NCI-H82 (cell line): ENCODE results near the gene HIP1R.
A peak's percentile ranks its signal among the peaks of the same experiment; 100 is the strongest.

ENCODE experiments used
- DNase-seq: peaks from one replicate; lab custom pipeline; 2025; lab: John Stamatoyannopoulos, UW

The HIP1R gene

GRCh38 chr12:122830517-122831214 lies 4.6 kb upstream of the HIP1R start:
- DNase-seq = no peak

DNA sequence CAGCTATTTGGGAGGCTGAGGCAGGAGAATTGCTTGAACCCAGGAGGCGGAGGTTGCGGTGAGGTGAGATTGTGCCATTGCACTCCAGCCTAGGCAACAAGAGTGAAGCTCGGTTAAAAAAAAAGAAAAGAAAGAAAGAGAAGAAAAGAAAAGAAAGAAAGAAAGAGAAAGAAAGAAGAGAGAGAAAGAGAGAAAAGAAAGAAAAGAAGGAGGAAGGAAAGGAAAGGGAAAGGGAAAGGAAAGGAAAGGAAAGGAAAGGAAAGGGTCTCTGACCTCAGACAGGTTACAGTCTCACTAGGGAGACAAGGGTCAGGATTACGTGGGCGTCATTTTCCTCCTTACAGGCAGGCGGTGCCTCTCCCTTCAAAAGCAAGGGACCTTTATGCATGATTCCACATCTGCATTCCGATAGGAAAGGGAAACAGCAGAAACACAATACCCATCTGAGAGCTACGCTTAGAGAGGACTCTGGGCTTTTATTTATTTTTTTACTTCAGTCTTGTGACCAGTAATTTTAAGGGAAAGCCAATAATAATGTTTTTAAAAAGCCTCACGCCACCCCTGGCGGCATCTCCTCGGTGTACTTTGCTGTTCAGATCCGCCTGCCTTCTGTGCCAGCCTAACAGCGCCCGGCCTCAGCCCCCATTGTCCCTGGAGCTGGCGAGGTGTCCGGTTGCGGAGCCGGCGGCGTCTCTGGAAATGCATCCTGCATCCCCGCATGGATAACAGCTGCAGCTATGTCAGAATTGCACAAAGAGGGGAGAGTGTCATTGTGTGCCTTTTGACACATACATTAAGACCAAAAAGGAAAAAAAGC lies 945 bp upstream of the HIP1R start:
- peak; percentile 74 for DNase-seq

GRCh38 chr12:122835750-122836026 lies 431 bp downstream of the HIP1R start:
- peak; percentile 44 for DNase-seq

- DNase-seq = peak; percentile 44
These were observed 1.0 kb downstream of the HIP1R start for GRCh38 chr12:122836027-122836921.

DNA sequence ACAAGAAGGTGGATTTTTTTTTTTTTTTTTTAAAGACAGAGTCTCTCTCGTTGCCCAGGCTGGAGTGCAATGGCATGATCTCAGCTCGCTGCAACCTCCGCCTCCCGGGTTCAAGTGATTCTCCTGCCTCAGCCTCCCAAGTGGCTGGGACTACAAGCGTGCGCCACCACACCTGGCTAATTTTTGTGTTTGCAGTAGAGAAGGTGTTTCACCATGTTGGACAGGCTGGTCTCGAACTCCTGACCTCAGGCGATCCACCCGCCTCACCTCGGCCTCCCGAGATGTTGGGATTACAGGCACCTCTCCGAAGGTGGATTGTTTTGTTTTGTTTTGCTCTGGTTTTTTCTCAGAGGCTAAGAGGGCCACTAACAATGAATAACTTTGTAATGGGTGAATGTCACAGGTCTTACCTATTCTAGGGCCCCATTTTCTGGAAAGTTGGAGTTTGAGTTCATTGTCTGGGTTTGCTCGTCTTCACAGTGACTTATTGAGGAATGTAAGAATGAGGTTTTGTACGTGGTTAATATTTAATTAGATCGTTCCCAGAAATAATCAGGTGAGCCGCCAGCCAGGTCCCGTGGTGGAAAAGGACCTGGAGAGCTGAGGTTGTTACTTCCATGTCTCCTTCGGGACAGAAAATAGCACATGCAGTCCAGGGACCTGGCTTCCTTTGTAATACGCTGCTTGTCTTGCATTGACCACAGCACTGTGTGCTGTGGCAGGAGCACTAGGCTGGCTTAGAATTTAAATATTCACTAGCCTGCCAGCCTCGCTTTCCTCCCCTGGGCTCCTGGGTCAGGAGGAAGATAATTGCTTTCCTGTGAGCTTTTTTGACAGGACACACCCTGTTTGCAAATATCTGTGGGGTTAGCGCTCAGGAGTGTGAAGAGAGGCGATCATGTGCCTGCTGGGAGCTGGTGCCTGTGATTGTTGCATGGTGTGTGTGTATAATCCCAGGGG lies 2.3 kb downstream of the HIP1R start:
- DNase-seq = no peak

GRCh38 chr12:122838841-122839240 lies 3.6 kb downstream of the HIP1R start:
- DNase-seq = no peak

GRCh38 chr12:122839907-122840554 lies 4.8 kb downstream of the HIP1R start:
- no peak for DNase-seq

- no peak for DNase-seq
These were observed 5.6 kb downstream of the HIP1R start for GRCh38 chr12:122840580-122841513.

GRCh38 chr12:122841544-122842321 lies 6.5 kb downstream of the HIP1R start:
- DNase-seq = no peak

DNA sequence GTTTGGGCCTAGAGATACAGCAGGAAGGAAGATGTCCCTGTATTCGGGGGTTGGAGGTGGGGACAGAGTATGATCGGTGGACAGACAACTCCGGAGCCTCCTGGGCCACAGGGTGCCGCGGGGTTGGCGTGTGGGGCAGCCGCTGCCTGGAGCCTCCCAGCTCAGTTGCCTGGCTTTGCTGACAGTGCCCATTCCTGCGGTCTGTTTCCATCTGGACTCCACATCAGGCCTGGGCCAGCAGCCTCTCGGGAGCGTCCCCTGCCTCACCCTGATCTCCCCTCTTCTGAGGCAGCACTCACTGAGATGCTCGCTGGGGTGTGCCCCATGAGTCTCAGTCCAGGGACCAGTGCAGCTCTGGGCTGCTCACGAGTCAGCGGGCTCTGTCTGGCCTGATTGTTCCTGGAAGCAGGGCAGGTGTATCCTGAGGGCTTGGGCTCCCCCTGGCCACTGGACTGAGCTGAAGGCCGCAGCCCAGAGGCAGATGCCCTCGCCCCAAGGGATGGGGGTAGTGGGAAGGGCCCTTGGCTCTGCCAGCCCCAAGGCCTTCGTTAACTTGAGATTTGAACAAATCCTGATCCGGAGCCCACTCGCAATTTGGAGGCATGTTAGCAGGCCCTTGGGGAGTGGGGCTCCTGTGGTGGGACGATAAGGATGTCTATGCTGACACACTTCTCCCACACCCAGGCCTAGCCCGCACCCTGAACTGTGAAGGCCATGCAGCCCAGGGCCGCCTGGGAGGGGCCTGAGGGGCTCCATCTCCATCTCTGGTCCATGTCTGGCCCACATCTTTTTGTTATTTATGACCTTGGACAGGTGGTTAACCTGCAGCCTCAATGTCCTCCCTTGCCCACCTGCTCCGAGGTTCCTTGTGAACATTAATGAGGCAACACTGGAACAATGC lies 7.5 kb downstream of the HIP1R start:
- DNase-seq = no peak

- DNase-seq = no peak
These were observed 8.2 kb downstream of the HIP1R start for GRCh38 chr12:122843455-122843854.

DNA sequence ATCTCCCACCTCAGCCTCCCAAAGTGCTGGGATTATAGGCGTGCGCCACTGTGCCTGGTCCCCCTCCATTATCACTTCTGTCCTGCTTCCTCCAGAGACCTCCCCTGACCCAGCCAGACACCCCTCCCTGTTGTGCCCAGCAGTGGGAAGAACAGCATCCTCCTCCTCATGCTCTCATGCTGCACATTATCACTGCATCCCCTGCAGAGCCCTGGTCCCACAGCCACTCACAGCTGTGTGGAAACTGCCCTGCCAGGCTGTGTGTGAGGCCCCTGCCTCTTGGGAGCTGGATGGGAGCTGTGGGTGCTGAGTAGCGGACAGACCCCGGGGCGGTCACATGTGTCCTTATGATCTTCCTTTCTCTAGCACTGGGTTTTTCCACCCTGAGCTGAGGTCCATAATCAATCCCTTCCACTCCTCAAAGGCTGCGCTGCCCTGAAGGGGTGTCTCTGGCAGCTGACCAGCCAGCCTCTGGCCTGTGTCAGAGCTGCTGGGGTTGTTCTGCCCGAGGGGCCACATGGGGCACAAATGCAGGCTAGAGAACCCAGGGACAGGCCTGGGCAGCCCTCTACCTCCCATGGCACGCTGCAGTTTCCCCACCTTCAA lies 9.2 kb downstream of the HIP1R start:
- DNase-seq = no peak

DNA sequence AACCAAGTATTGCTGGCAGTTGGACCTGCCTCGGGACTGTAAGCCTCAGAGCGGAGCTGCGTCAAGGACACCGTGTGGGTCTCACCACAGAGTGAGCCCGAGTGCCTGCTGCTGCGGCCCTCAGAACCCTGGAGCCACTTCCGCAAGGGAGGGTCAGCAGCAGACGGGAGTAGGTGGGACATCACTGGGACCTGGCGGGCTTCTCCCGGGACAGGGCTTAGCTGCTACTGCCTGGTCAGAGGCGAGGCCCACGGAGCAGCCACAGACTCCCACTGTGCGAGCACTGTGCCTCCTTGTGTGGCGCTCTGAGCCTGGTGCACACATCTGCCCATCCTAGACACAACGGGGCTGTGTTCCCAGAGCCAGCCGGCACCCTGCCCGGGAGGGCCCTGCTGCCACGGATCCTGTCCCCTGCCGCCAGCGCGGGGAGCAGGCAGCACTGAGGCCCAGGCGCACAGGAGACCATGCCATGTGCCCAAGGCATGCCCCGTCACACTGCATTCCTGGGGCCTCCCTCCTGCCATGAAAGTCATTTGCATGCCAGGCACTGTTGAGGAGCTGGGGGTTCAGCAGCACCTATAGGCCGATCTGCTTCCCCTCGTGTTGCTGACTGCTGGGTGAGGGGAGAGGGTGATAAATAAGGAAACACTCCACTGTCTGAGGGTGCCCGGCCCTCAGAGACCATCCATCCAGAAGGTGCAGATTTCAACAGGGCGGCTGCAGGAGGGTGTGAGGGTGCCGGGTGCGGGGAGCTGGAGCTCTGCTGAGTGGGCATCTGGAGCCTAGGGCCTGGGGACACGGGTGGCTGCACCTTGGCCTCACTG lies 10.0 kb downstream of the HIP1R start:
- DNase-seq = no peak

- no peak for DNase-seq
These were observed 10.8 kb downstream of the HIP1R start for GRCh38 chr12:122845865-122846621.

DNA sequence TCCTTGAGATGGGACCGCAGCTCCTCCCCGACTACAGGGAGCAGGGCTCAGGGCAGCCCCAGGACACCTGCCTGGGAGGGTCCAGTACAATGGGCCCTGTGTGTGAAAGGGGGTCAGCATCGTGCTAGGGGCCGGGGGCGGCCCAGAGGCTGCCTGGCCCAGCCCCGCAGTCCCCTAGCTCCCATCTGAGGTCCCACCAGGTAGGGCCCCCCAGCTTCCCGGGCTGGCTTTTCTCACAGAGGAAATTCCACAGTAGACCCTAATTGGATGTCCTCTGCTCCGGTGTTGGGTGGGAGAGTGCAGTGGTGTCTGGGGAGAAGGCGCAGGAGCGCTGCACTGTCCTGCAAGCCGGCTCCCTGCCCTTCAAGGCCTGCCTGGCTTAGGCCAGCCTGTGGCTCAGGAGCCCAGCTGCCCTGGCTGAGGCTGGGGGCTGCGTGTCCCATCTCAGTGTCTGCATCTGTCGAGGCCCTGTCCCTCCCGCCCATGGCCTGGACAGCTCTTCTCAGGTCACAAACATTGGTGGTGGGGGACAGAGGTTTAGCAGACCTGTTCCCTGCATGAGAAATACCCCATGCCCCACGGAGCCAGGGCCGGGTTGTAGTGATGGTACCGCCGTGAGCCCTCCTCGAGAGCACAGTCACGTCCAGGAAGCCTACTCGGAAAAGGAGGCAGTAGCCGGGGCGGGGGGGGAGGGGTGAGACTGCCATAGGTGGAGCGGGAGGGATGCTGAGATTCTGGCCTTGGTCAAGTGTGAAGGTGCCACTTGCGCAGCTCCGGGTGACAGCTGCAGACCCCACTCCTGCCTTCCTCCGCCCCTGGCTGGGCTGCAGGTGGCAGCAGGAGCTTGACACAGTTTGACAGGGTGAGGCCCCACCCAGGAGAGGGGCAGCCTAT lies 11.6 kb downstream of the HIP1R start:
- no peak for DNase-seq
